CD14-positive monocyte (primary cell): ENCODE data around the gene PDE4D. TPM values are rescaled to one million over a fixed set of nuclear protein-coding genes. Genes with fewer than 3 reads are reported as not detected.

ENCODE experiments used
- DNase-seq, 3 donors: peaks; one replicate each; pipeline ENCODE4 v3.0.0-alpha.2; 2011 to 2022
- H2AFZ ChIP-seq: 2 replicates; pipeline ENCODE4 v1.6.0; 2012; ENCODE audit warnings: mild to moderate bottlenecking, low read depth, low read length, inconsistent platforms; ENCODE audit not compliant: insufficient read depth, poor library complexity, severe bottlenecking
- H3K27ac ChIP-seq, 2 donors: 1 replicate in 1 of 2; 2 replicates in 1 of 2; pipeline ENCODE4 v1.5.1; 2012 to 2013; ENCODE audit warnings: low read length in 2 of 2, control low read depth in 1 of 2, inconsistent platforms in 1 of 2, low read depth in 1 of 2, mild to moderate bottlenecking in 1 of 2
- H3K27me3 ChIP-seq, 2 donors: one replicate each; pipeline versions ENCODE4 v1.6.0 to v1.6.1; 2011 to 2013; ENCODE audit warnings: low read length in 2 of 2; ENCODE audit not compliant: control insufficient read depth in 2 of 2, insufficient read depth in 2 of 2
- H3K36me3 ChIP-seq, 2 donors: replicated peaks in 1 of 2; 1 replicate in 1 of 2; 2 replicates in 1 of 2; pipeline versions ENCODE4 v1.5.1 to v1.6.1; 2012 to 2013; ENCODE audit warnings: low read length in 2 of 2, control low read depth in 1 of 2, inconsistent platforms in 1 of 2, mild to moderate bottlenecking in 1 of 2; ENCODE audit not compliant: insufficient read depth in 2 of 2, control insufficient read depth in 1 of 2
- H3K4me1 ChIP-seq, 2 donors: 1 replicate in 1 of 2; 2 replicates in 1 of 2; pipeline versions ENCODE4 v1.5.1 to v1.6.1; 2012 to 2013; ENCODE audit warnings: low read length in 2 of 2, control low read depth in 1 of 2, inconsistent platforms in 1 of 2, mild to moderate bottlenecking in 1 of 2, moderate library complexity in 1 of 2; ENCODE audit not compliant: insufficient read depth in 2 of 2, control insufficient read depth in 1 of 2
- H3K4me2 ChIP-seq: replicated peaks from 2 replicates; pipeline ENCODE3; 2012; ENCODE audit warnings: low read length, moderate library complexity, mild to moderate bottlenecking; ENCODE audit not compliant: poor library complexity, severe bottlenecking; ENCODE audit errors: extremely low read depth
- H3K4me3 ChIP-seq, 3 experiments: fragments of 200-600 bp in 1 of 3; sonication (generic) in 1 of 3; replicated peaks in 1 of 3; 1 replicate in 2 of 3; 2 replicates in 1 of 3; pipeline ENCODE4 v1.5.1; 2011 to 2013; ENCODE audit warnings: low read length in 3 of 3, mild to moderate bottlenecking in 3 of 3, control low read depth in 2 of 3, low read depth in 2 of 3, inconsistent platforms in 1 of 3, moderate library complexity in 1 of 3
- H3K79me2 ChIP-seq: 2 replicates; pipeline ENCODE4 v1.6.0; 2012; ENCODE audit warnings: mild to moderate bottlenecking, control low read depth, inconsistent platforms, low read length, moderate library complexity; ENCODE audit not compliant: insufficient read depth
- H3K9ac ChIP-seq: 2 replicates; pipeline ENCODE4 v1.6.0; 2017; ENCODE audit warnings: low read length, mild to moderate bottlenecking; ENCODE audit not compliant: insufficient read depth, poor library complexity, severe bottlenecking
- H3K9me3 ChIP-seq, 2 donors: replicated peaks in 1 of 2; 1 replicate in 1 of 2; 2 replicates in 1 of 2; pipeline versions ENCODE4 v1.5.1 to v1.6.1; 2012 to 2013; ENCODE audit warnings: low read length in 2 of 2, control low read depth in 1 of 2; ENCODE audit not compliant: control insufficient read depth in 1 of 2, insufficient read depth in 1 of 2
- H4K20me1 ChIP-seq: 2 replicates; pipeline ENCODE4 v1.6.0; 2012; ENCODE audit warnings: mild to moderate bottlenecking, low read length, control low read depth, moderate library complexity; ENCODE audit not compliant: insufficient read depth
- H3K27ac Mint-ChIP-seq, 7 donors: one replicate each; pipeline ENCODE4 v1.8.0; 2020; ENCODE audit warnings: mild to moderate bottlenecking in 7 of 7, mixed read lengths in 7 of 7, moderate library complexity in 6 of 7, inconsistent platforms in 2 of 7
- H3K27me3 Mint-ChIP-seq, 3 donors: one replicate each; pipeline ENCODE4 v1.8.0; 2021 to 2022; ENCODE audit warnings: low read depth in 3 of 3, mild to moderate bottlenecking in 3 of 3, mixed read lengths in 3 of 3, moderate library complexity in 3 of 3, inconsistent platforms in 1 of 3
- H3K36me3 Mint-ChIP-seq, 2 donors: one replicate each; pipeline ENCODE4 v1.8.0; 2020; ENCODE audit warnings: mixed read lengths in 2 of 2, inconsistent platforms in 1 of 2, mild to moderate bottlenecking in 1 of 2
- H3K4me1 Mint-ChIP-seq: one replicate; pipeline ENCODE4 v1.8.0; 2020; ENCODE audit warnings: mild to moderate bottlenecking, mixed read lengths
- H3K4me3 Mint-ChIP-seq, 2 donors: one replicate each; pipeline ENCODE4 v1.8.0; 2020; ENCODE audit warnings: mild to moderate bottlenecking in 2 of 2, mixed read lengths in 2 of 2, moderate library complexity in 1 of 2
- H3K9me3 Mint-ChIP-seq, 7 donors: one replicate each; pipeline ENCODE4 v1.8.0; 2020 to 2022; ENCODE audit warnings: mixed read lengths in 7 of 7, mild to moderate bottlenecking in 6 of 7, moderate library complexity in 6 of 7, inconsistent platforms in 2 of 7
- WGBS: methylation state at CpG from one replicate; pipeline ENCODE4 v1.1.5; 2013; ENCODE audit warnings: missing lambda C conversion rate; ENCODE audit not compliant: insufficient coverage; 5-methylcytosine and 5-hydroxymethylcytosine counted together
- intact Hi-C, 2 donors: fragments of 100-400 bp; cut with micrococcal nuclease; formaldehyde crosslinking; loops; one replicate each; pipeline versions ENCODE4 v1.15.0 to v1.15.1; 2023
- polyA plus RNA-seq, 3 donors: library from polyadenylated mRNA; depleted of rRNA in 1 of 3; unstranded in 2 of 3; stranded (reverse) in 1 of 3; fragments of 300-500 nt in 2 of 3; fragments of >200 nt in 1 of 3; fragmentation: Illumina TruSeq in 2 of 3; gene quantifications; 1 replicate in 2 of 3; 2 replicates in 1 of 3; pipeline ENCODE4 v1.2.3, GENCODE V29; 2012 to 2021
- TF ChIP-seq, protein P1 (sequence below): fragments of 200-600 bp; IDR thresholded peaks from one replicate; pipeline ENCODE4 v1.8.0; 2022; ENCODE audit warnings: antibody characterized with exemption, mild to moderate bottlenecking

The PDE4D gene
- polyA plus RNA-seq, 3 donors = 1.9 to 3.4 (median 2.8) TPM

DNA sequence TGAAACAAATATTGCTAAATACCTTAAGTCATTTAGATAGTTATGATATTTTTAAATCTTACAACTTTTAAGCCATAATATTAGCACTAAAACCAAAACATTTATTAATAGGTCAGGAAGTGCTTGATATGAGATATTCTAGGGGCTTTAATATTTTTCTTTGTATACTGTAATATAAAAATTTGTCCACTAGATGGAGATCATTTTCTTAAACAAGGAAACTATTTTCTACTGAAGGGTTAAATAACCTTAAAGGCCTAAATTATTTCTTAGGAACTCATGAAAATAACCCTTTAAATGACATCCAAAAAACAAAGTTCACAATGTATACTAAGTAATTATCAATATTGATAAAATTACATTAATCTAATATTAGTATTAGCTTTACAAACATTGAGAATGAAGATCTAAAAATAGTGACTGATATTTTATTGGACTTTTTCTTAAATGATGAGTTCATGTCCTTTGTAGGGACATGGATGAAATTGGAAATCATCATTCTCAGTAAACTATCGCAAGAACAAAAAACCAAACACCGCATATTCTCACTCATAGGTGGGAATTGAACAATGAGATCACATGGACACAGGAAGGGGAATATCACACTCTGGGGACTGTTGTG lies 675.0 kb downstream of the PDE4D start:
- WGBS = no CpG with 5 or more reads among the region's 2 CpGs
- Histone ChIP-seq H3K9ac (no peak overlapping the region), H3K4me2 (no peak overlapping the region), H3K4me1 (no peaks in the 10 kb centered on the region), H3K36me3 (no peaks in the 10 kb centered on the region), H2AFZ (no peak overlapping the region), H4K20me1 (no peaks in the 10 kb centered on the region), H3K27me3 (no peaks in the 10 kb centered on the region), H3K9me3 (no peaks in the 10 kb centered on the region), H3K79me2 (no peaks in the 10 kb centered on the region), H3K27ac (no peak overlapping the region), H3K4me3 (no peak overlapping the region)
- peaks cover 10 to 17% of the 10 kb centered on the region in 2 donors for H3K36me3 Mint-ChIP-seq
- TF ChIP-seq, protein P1, sequence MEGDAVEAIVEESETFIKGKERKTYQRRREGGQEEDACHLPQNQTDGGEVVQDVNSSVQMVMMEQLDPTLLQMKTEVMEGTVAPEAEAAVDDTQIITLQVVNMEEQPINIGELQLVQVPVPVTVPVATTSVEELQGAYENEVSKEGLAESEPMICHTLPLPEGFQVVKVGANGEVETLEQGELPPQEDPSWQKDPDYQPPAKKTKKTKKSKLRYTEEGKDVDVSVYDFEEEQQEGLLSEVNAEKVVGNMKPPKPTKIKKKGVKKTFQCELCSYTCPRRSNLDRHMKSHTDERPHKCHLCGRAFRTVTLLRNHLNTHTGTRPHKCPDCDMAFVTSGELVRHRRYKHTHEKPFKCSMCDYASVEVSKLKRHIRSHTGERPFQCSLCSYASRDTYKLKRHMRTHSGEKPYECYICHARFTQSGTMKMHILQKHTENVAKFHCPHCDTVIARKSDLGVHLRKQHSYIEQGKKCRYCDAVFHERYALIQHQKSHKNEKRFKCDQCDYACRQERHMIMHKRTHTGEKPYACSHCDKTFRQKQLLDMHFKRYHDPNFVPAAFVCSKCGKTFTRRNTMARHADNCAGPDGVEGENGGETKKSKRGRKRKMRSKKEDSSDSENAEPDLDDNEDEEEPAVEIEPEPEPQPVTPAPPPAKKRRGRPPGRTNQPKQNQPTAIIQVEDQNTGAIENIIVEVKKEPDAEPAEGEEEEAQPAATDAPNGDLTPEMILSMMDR = peak; percentile 59
- no peak overlapping the region for H3K27ac Mint-ChIP-seq
- H3K4me3 Mint-ChIP-seq = no peak overlapping the region
- no peak for DNase-seq
- H3K4me1 Mint-ChIP-seq = no peaks in the 10 kb centered on the region
- peaks cover 0 to 2% (median 0%) of the 10 kb centered on the region in 7 donors for H3K9me3 Mint-ChIP-seq
- intact Hi-C loops = no loop called here
- peaks cover 0 to 3% (median 0%) of the 10 kb centered on the region in 3 donors for H3K27me3 Mint-ChIP-seq

DNA sequence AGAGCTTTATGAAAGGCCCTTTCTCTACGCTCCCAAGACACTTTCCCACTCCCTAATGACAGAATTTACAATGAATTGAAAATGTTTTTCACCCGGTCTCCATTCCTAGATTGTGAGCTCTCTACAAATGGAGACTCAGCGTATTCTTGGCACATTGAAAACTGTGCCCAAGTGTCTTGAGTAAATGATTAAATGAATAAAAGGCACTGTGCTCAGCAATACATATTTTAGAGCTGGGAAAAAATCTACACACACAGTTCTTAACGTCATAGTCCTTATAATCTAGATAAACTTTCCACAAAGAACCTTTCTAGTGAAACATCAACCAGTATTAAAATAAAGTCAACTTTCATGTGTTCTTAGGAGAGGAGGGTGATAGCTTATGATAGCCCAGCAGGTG lies 676.7 kb downstream of the PDE4D start:
- H3K4me3 Mint-ChIP-seq = no peak overlapping the region
- WGBS = no CpG with 5 or more reads among the region's 4 CpGs
- H3K27me3 ChIP-seq = no peaks in the 10 kb centered on the region

More for the DNA sequence above, 676.7 kb downstream of the PDE4D start:
- H3K27ac Mint-ChIP-seq = no peak overlapping the region
- Histone ChIP-seq H3K4me3 (no peak overlapping the region), H3K4me1 (no peaks in the 10 kb centered on the region), H3K4me2 (no peak overlapping the region), H3K9me3 (no peaks in the 10 kb centered on the region), H2AFZ (no peak overlapping the region), H3K27ac (no peak overlapping the region), H3K79me2 (no peaks in the 10 kb centered on the region), H3K36me3 (no peaks in the 10 kb centered on the region), H3K9ac (no peak overlapping the region), H4K20me1 (no peaks in the 10 kb centered on the region)
- H3K36me3 Mint-ChIP-seq = peaks cover 15 to 17% of the 10 kb centered on the region in 2 donors
- DNase-seq = no peak
- intact Hi-C loops = no loop called here
- TF ChIP-seq, protein P1 = no peak
- H3K9me3 Mint-ChIP-seq = peaks cover 0 to 2% (median 0%) of the 10 kb centered on the region in 7 donors
- H3K27me3 Mint-ChIP-seq = peaks cover 0 to 3% (median 0%) of the 10 kb centered on the region in 3 donors
- no peaks in the 10 kb centered on the region for H3K4me1 Mint-ChIP-seq
